ENCODE data around the gene GLIS1.
A peak's percentile ranks its signal among the peaks of the same experiment; 100 is the strongest.

Gene GLIS1

DNA sequence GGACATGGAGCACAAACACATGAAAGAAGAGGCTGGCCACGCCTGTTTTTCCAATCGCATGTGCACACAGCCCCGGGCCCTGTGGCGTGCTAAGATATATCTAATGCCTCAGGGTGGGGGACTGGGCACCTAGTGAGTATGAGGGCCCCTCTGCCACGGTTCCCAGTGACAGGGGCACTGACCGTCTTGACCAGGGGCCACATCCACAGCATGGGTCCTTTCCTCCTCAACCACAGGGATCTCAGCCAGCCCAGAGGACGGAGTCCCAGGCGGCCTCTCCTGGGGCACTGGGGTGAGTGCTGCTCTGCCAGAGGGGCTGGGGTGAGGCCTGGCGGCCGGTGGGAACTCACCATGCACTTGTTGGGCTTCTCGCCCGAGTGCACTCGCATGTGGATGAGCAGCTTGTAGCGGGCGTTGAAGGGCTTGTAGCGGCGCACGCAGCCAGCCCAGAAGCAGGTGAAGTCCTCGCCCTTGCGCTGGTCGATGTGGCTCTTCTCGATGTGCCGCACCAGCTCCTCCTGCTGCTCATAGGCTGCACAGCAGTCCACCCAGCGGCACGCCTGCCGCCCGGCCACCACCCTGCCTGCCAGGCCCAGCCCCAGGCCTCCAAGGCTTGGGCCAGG lies 145.1 kb downstream of the GLIS1 start:
- Histone ChIP-seq H3K4me2 (ENCODE audit: low read depth, low read length, poor library complexity, severe bottlenecking) (no peak overlapping the region), H3K27me3 (ENCODE audit: insufficient read depth, low read length, poor library complexity, severe bottlenecking) (no peaks in the 10 kb centered on the region), H3K4me1 (ENCODE audit: insufficient read depth, low read length, poor library complexity, severe bottlenecking) (peaks cover 33% of the 10 kb centered on the region), H3K79me2 (ENCODE audit: insufficient read depth, low read length) (no peaks in the 10 kb centered on the region), H4K20me1 (ENCODE audit: insufficient read depth, low read length, poor library complexity, severe bottlenecking) (no peaks in the 10 kb centered on the region), H2AFZ (ENCODE audit: low read length) (no peak overlapping the region), H3F3A (ENCODE audit: low read depth) (no peaks in the 10 kb centered on the region), H3K9me2 (replicated peaks; ENCODE audit: low read depth, low read length) (no peaks in the 10 kb centered on the region), H3K9ac (ENCODE audit: low read depth, low read length, poor library complexity, severe bottlenecking) (no peak overlapping the region), H3K4me3 (ENCODE audit: low read length, poor library complexity, severe bottlenecking) (no peak overlapping the region), H3K36me3 (ENCODE audit: insufficient read depth, low read length) (no peaks in the 10 kb centered on the region), H3K9me3 (ENCODE audit: insufficient read depth, low read depth, low read length) (no peaks in the 10 kb centered on the region)
- TF ChIP-seq, protein P1, sequence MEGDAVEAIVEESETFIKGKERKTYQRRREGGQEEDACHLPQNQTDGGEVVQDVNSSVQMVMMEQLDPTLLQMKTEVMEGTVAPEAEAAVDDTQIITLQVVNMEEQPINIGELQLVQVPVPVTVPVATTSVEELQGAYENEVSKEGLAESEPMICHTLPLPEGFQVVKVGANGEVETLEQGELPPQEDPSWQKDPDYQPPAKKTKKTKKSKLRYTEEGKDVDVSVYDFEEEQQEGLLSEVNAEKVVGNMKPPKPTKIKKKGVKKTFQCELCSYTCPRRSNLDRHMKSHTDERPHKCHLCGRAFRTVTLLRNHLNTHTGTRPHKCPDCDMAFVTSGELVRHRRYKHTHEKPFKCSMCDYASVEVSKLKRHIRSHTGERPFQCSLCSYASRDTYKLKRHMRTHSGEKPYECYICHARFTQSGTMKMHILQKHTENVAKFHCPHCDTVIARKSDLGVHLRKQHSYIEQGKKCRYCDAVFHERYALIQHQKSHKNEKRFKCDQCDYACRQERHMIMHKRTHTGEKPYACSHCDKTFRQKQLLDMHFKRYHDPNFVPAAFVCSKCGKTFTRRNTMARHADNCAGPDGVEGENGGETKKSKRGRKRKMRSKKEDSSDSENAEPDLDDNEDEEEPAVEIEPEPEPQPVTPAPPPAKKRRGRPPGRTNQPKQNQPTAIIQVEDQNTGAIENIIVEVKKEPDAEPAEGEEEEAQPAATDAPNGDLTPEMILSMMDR (conservative IDR thresholded peaks at IDR 0.05; ENCODE audit: low read length): peak; percentile 51
- no peak for TF ChIP-seq EZH2phosphoT487 (IDR thresholded peaks at IDR 0.05; ENCODE audit: borderline replicate concordance)

DNA sequence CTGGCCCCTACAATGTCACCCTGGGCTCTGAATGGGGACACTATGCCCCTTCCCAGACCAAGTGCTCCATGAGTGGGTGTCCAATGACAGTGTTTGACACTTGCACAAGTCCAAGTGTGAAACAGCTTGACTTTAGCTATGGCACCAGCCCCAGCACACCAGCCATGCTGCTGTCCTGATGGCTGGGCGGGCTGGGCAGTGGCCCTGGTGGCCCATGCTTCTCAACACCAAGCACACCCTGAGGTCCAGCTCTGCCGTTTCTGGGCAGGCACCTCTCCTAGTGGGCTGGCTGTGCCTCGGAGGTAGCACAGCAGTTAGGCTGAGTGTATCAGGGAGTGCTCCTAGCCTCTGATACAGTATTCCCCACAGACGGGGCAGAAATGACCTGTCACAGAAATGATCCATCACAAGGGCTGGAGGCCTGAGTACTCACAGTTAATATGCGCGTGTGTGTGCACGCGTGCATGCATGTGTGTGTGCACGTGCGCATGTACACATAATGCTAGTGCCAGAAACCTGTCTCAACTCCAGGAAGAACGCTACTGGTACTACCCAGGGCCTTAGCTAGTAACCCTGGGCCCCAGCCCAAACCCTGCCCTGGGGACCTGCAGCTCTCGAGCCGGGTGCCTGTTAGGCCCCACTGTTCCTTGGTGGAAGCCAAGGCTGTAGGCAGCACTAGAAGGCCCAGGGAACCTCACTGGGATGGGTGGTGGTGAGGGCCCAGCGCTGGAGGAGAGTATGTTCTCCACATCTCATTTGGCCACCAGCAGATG lies 145.8 kb downstream of the GLIS1 start:
- Histone ChIP-seq H3F3A (ENCODE audit: low read depth) (no peaks in the 10 kb centered on the region), H3K79me2 (ENCODE audit: insufficient read depth, low read length) (no peaks in the 10 kb centered on the region), H3K4me1 (ENCODE audit: insufficient read depth, low read length, poor library complexity, severe bottlenecking) (peaks cover 33% of the 10 kb centered on the region), H3K9me3 (ENCODE audit: insufficient read depth, low read depth, low read length) (no peaks in the 10 kb centered on the region), H3K4me2 (ENCODE audit: low read depth, low read length, poor library complexity, severe bottlenecking) (peak overlapping the region; percentile 14), H4K20me1 (ENCODE audit: insufficient read depth, low read length, poor library complexity, severe bottlenecking) (no peaks in the 10 kb centered on the region), H3K4me3 (ENCODE audit: low read length, poor library complexity, severe bottlenecking) (no peak overlapping the region), H3K36me3 (ENCODE audit: insufficient read depth, low read length) (no peaks in the 10 kb centered on the region), H3K9me2 (replicated peaks; ENCODE audit: low read depth, low read length) (no peaks in the 10 kb centered on the region), H2AFZ (ENCODE audit: low read length) (no peak overlapping the region), H3K9ac (ENCODE audit: low read depth, low read length, poor library complexity, severe bottlenecking) (peak overlapping the region; percentile 39), H3K27me3 (ENCODE audit: insufficient read depth, low read length, poor library complexity, severe bottlenecking) (no peaks in the 10 kb centered on the region)
- TF ChIP-seq, protein P1 (conservative IDR thresholded peaks at IDR 0.05; ENCODE audit: low read length): no peak
- TF ChIP-seq EZH2phosphoT487 (IDR thresholded peaks at IDR 0.05; ENCODE audit: borderline replicate concordance): no peak

DNA sequence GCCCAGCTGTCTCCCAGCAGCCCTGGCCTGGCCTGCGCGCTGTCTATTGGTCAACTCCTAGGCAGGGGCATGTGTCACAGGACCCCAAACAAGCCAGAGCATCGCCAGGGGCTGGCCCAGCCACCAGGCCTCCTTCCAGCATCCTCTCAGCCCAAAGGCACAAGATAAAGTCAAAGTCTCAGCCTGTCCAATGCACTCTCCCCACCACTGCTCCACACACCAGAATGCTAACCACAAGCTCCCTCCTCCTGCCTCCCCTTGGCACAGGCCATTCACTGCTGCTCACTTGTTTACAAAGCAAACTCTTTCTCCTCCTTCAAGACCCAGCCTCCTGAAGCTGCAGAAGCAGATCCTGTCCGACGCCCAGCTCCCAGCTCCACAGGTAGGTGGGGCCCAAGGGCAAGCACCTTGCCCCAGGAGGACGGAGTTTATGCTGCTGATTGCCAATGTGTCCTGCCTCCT lies 146.4 kb downstream of the GLIS1 start:
- peak overlapping the region; percentile 14 for H3K4me2 ChIP-seq (ENCODE audit: low read depth, low read length, poor library complexity, severe bottlenecking)
- H3K9ac ChIP-seq (ENCODE audit: low read depth, low read length, poor library complexity, severe bottlenecking): peak overlapping the region; percentile 39
- no peaks in the 10 kb centered on the region for H3K79me2 ChIP-seq (ENCODE audit: insufficient read depth, low read length)
- H3K4me3 ChIP-seq (ENCODE audit: low read length, poor library complexity, severe bottlenecking): no peak overlapping the region
- H3K9me2 ChIP-seq (replicated peaks; ENCODE audit: low read depth, low read length): no peaks in the 10 kb centered on the region
- H4K20me1 ChIP-seq (ENCODE audit: insufficient read depth, low read length, poor library complexity, severe bottlenecking): no peaks in the 10 kb centered on the region
- no peaks in the 10 kb centered on the region for H3K36me3 ChIP-seq (ENCODE audit: insufficient read depth, low read length)
- TF ChIP-seq, protein P1 (conservative IDR thresholded peaks at IDR 0.05; ENCODE audit: low read length): peak; percentile 52
- no peak for TF ChIP-seq EZH2phosphoT487 (IDR thresholded peaks at IDR 0.05; ENCODE audit: borderline replicate concordance)
- H3K27me3 ChIP-seq (ENCODE audit: insufficient read depth, low read length, poor library complexity, severe bottlenecking): no peaks in the 10 kb centered on the region
- no peak overlapping the region for H2AFZ ChIP-seq (ENCODE audit: low read length)
- peaks cover 37% of the 10 kb centered on the region for H3K4me1 ChIP-seq (ENCODE audit: insufficient read depth, low read length, poor library complexity, severe bottlenecking)
- no peaks in the 10 kb centered on the region for H3F3A ChIP-seq (ENCODE audit: low read depth)
- no peaks in the 10 kb centered on the region for H3K9me3 ChIP-seq (ENCODE audit: insufficient read depth, low read depth, low read length)
